ENCODE measurements around the gene DNMBP. TPM values are rescaled to one million over a fixed set of nuclear protein-coding genes. Genes with fewer than 3 reads are reported as not detected.

The DNMBP gene
- total RNA-seq, 4 donors from 2014 or later: 11.7 to 17.4 (median 13.4) TPM

GRCh38 chr10:99853655-99854054 lies 156.1 kb downstream of the DNMBP start:
- intact Hi-C loops (cut with DNase I): no loop called here
- DNase-seq: no peak
- Histone ChIP-seq H3K4me3 (replicated peaks in 1 of 3) (no peak overlapping the region), H3K4me1 (no peaks in the 10 kb centered on the region), H3K36me3 (no peaks in the 10 kb centered on the region), H3K27me3 (no peaks in the 10 kb centered on the region), H3K9me3 (no peaks in the 10 kb centered on the region), H3K27ac (no peak overlapping the region)
- WGBS, 2 donors: 81 to 84% methylated on average over 3 of the region's 3 CpGs
- TF ChIP-seq POLR2A (IDR thresholded peaks at IDR 0.05) (no peak), CTCF (IDR thresholded peaks at IDR 0.05) (no peak)

- Histone ChIP-seq H3K4me1 (no peaks in the 10 kb centered on the region), H3K27me3 (no peaks in the 10 kb centered on the region), H3K36me3 (no peaks in the 10 kb centered on the region), H3K27ac (no peak overlapping the region), H3K9me3 (no peaks in the 10 kb centered on the region), H3K4me3 (replicated peaks in 1 of 3) (no peak overlapping the region)
- TF ChIP-seq CTCF (IDR thresholded peaks at IDR 0.05): no peak
- TF ChIP-seq POLR2A (IDR thresholded peaks at IDR 0.05): no peak
- DNase-seq: no peak
- 71 to 76% methylated on average over 3 of the region's 3 CpGs for WGBS, 2 donors
- intact Hi-C loops (cut with DNase I): no loop called here
These were observed 157.1 kb downstream of the DNMBP start for GRCh38 chr10:99852481-99853213.

- no peak for DNase-seq
- WGBS, 2 donors: 92% methylated on average over 3 of the region's 3 CpGs
- H3K4me1 ChIP-seq: no peaks in the 10 kb centered on the region
- no peak overlapping the region for H3K27ac ChIP-seq
- no peaks in the 10 kb centered on the region for H3K36me3 ChIP-seq
- no peak overlapping the region for H3K4me3 ChIP-seq (replicated peaks in 1 of 3)
- no peak for TF ChIP-seq CTCF (IDR thresholded peaks at IDR 0.05)
- TF ChIP-seq POLR2A (IDR thresholded peaks at IDR 0.05): no peak
- no peaks in the 10 kb centered on the region for H3K27me3 ChIP-seq
- intact Hi-C loops (cut with DNase I): no loop called here
- no peaks in the 10 kb centered on the region for H3K9me3 ChIP-seq
These were observed 157.9 kb downstream of the DNMBP start for GRCh38 chr10:99851825-99852224.

- 78 to 84% methylated on average over 5 of the region's 5 CpGs for WGBS, 2 donors
- no peaks in the 10 kb centered on the region for H3K9me3 ChIP-seq
- H3K27me3 ChIP-seq: no peaks in the 10 kb centered on the region
- intact Hi-C loops (cut with DNase I): no loop called here
- H3K36me3 ChIP-seq: no peaks in the 10 kb centered on the region
- no peak for DNase-seq
- peaks cover 0 to 5% of the 10 kb centered on the region in 2 donors for H3K4me1 ChIP-seq
- no peak overlapping the region for H3K27ac ChIP-seq
- no peak overlapping the region for H3K4me3 ChIP-seq (replicated peaks in 1 of 3)
- TF ChIP-seq CTCF (IDR thresholded peaks at IDR 0.05): no peak
- TF ChIP-seq POLR2A (IDR thresholded peaks at IDR 0.05): no peak
These were observed 158.9 kb downstream of the DNMBP start for GRCh38 chr10:99850767-99851340.

GRCh38 chr10:99850021-99850766 lies 159.6 kb downstream of the DNMBP start:
- intact Hi-C loops (cut with DNase I): no loop called here
- H3K9me3 ChIP-seq: no peaks in the 10 kb centered on the region
- peaks cover 0 to 6% of the 10 kb centered on the region in 2 donors for H3K4me1 ChIP-seq
- no peak overlapping the region for H3K27ac ChIP-seq
- H3K4me3 ChIP-seq (replicated peaks in 1 of 3): no peak overlapping the region
- TF ChIP-seq CTCF (IDR thresholded peaks at IDR 0.05) (no peak), POLR2A (IDR thresholded peaks at IDR 0.05) (no peak)
- DNase-seq: no peak
- no peaks in the 10 kb centered on the region for H3K36me3 ChIP-seq
- H3K27me3 ChIP-seq: no peaks in the 10 kb centered on the region
- 66 to 80% methylated on average over 10 to 11 of the region's 11 CpGs for WGBS, 2 donors

Measured in thyroid gland (tissue), 4 donors.